ENCODE data around the gene EXOC7. TPM values are rescaled to one million over a fixed set of nuclear protein-coding genes. Genes with fewer than 3 reads are reported as not detected.

EXOC7 gene
- total and polyA plus RNA-seq, 4 donors: 25.7 to 138 (median 100) TPM

DNA sequence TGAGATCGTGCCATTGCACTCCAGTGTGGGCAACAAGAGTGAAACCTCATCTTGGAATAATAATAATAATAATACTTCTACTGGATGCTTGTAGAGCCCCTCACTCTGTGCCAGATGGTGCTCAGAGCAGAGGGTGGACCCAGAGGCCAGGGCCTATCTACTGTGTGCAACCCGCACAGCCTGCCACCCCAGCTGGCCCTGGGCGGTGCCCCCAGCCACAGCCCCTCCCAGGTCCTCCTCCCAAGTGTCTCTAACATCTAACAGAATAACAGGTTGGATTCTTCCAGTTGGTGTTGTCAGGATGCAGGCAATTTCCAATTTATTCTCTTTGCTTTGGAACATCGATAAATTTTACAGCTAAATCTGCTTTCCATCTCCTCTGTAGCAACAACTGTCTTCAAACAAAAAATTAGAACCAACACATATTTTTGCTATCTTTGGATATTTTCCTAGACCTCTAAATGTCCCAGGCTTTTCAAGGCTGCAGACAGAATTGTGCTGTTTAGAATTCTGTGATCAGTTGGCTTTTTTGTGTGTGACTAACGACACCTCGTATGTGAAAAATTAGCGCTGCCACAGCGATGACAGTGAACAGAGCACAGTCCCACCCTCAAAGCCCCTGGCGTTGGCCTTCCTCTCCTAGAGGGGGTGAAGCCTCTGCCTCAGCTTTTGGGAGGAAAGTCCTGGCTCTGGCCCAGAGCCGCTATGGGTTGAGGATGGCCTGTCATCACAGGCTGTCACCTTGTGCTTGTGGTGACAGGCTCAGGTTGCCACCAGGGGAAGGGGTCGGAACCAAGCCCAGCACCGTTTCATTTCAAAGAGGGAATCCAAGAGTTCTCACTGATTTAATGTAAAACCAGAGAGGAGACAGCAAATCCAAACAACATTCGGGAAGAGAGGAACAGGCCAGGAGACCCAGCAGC is 68.9 kb downstream of the EXOC7 start:
- 45 to 53% methylated on average over 13 of the region's 13 CpGs for WGBS, 2 donors
- H3K36me3 ChIP-seq (ENCODE audit: control insufficient read depth in 1 of 2, insufficient read depth in 2 of 2, low read length in 1 of 2): peaks cover 0 to 3% of the 10 kb centered on the region in 2 donors
- DNase-seq: no peak
- intact Hi-C loops (cut with DNase I): no loop called here
- no peaks in the 10 kb centered on the region for H3K27me3 ChIP-seq (ENCODE audit: control insufficient read depth in 1 of 2, insufficient read depth in 2 of 2, low read length in 1 of 2)
- no peak overlapping the region for H3K27ac ChIP-seq (ENCODE audit: low read depth in 1 of 2, low read length in 2 of 2)
- no peak for ATAC-seq (ENCODE audit: low FRiP score)
- no peak overlapping the region for H3K4me3 ChIP-seq (ENCODE audit: low read length in 2 of 2)
- no peaks in the 10 kb centered on the region for H3K4me1 ChIP-seq (ENCODE audit: control insufficient read depth in 1 of 2, insufficient read depth in 2 of 2, low read length in 2 of 2)
- H3K9me3 ChIP-seq (ENCODE audit: control insufficient read depth, low read length): no peaks in the 10 kb centered on the region

DNA sequence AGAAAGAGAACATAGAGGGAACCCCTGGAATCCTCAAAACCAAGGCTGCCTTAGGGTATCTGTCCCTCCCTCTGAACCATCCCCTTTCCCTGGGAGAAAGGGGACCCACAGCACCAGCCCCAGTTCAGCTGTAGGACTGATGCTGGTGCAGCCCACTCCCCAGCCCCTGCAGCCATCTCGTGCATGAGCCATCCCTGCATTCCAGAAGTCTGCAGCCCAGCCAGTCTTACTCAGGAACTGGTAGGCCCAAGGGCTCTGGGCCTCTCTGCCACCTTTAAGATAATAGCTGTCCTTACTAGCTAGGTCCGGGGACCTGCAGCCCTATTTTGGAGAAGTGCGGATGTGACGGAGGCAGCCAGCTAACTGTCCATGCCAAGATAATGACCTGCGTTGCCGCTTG is 70.4 kb downstream of the EXOC7 start:
- ATAC-seq (ENCODE audit: low FRiP score) (no peak), DNase-seq (no peak)
- Histone ChIP-seq H3K36me3 (ENCODE audit: control insufficient read depth in 1 of 2, insufficient read depth in 2 of 2, low read length in 1 of 2) (no peaks in the 10 kb centered on the region), H3K4me1 (ENCODE audit: control insufficient read depth in 1 of 2, insufficient read depth in 2 of 2, low read length in 2 of 2) (no peaks in the 10 kb centered on the region), H3K4me3 (ENCODE audit: low read length in 2 of 2) (no peak overlapping the region), H3K27me3 (ENCODE audit: control insufficient read depth in 1 of 2, insufficient read depth in 2 of 2, low read length in 1 of 2) (no peaks in the 10 kb centered on the region), H3K27ac (ENCODE audit: low read depth in 1 of 2, low read length in 2 of 2) (no peak overlapping the region), H3K9me3 (ENCODE audit: control insufficient read depth, low read length) (no peaks in the 10 kb centered on the region)
- WGBS, 2 donors: 97% methylated on average over 6 of the region's 6 CpGs
- intact Hi-C loops (cut with DNase I): no loop called here

DNA sequence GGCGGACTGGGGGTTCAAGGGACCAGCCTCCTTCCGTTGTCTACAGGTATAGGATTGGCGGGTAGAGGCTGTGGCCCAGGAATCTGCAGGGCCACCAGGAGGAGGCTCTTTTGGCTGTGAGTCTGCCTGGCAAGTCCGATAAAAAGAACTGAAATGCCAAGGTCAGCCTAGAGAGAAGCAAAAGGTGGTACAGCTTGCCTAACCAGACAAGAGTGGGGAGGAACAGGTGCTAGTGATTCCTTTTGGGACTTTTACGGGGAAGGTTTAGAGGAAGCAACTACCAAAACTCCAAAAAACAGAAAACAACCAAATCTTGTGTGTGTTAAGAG is 70.8 kb downstream of the EXOC7 start:
- no peak for ATAC-seq (ENCODE audit: low FRiP score)
- H3K4me1 ChIP-seq (ENCODE audit: control insufficient read depth in 1 of 2, insufficient read depth in 2 of 2, low read length in 2 of 2): no peaks in the 10 kb centered on the region
- no peaks in the 10 kb centered on the region for H3K27me3 ChIP-seq (ENCODE audit: control insufficient read depth in 1 of 2, insufficient read depth in 2 of 2, low read length in 1 of 2)
- H3K36me3 ChIP-seq (ENCODE audit: control insufficient read depth in 1 of 2, insufficient read depth in 2 of 2, low read length in 1 of 2): no peaks in the 10 kb centered on the region
- H3K4me3 ChIP-seq (ENCODE audit: low read length in 2 of 2): no peak overlapping the region
- no peak overlapping the region for H3K27ac ChIP-seq (ENCODE audit: low read depth in 1 of 2, low read length in 2 of 2)
- H3K9me3 ChIP-seq (ENCODE audit: control insufficient read depth, low read length): no peaks in the 10 kb centered on the region
- intact Hi-C loops (cut with DNase I): no loop called here
- 90 to 92% methylated on average over 5 of the region's 5 CpGs for WGBS, 2 donors
- DNase-seq: no peak

DNA sequence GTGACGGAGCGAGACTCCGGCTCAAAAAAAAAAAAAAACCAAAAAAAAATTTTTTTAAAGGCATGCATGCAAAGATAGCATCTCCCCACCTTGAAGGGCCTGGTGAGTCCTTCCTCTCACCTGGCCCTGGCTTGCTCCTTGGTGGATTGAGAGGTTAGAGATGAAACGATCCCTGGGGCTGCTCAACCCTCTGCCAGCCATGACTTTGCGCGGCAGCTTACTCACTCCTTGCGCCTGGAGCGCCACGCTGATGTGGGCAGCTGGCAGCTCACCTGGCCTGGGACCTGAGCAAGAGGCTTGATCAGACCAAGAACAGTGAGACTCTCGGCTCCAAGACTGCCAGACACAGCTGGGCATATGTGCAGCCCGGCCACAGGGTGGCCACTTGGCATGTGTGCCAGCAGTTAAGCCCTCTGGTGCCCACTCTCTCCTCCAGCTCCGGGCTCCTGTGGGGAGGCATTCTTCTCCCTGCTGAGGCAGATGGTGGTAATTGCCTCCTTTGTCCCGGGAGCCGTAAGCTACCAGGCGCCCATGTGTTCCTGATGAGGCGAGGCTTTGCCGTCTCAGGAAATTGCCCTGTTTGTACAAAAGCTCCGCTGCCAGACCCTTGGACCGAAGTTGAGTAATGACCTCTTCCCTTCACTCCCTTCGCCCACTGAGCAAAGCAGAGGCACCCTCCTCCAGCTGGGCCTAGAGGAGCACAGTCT is 71.4 kb downstream of the EXOC7 start:
- H3K4me1 ChIP-seq (ENCODE audit: control insufficient read depth in 1 of 2, insufficient read depth in 2 of 2, low read length in 2 of 2): no peaks in the 10 kb centered on the region
- H3K4me3 ChIP-seq (ENCODE audit: low read length in 2 of 2): no peak overlapping the region
- H3K9me3 ChIP-seq (ENCODE audit: control insufficient read depth, low read length): no peaks in the 10 kb centered on the region
- ATAC-seq (ENCODE audit: low FRiP score): no peak
- no peak overlapping the region for H3K27ac ChIP-seq (ENCODE audit: low read depth in 1 of 2, low read length in 2 of 2)
- WGBS, 2 donors: 69% methylated on average over 20 of the region's 20 CpGs
- no peaks in the 10 kb centered on the region for H3K36me3 ChIP-seq (ENCODE audit: control insufficient read depth in 1 of 2, insufficient read depth in 2 of 2, low read length in 1 of 2)
- DNase-seq: no peak
- intact Hi-C loops (cut with DNase I): no loop called here
- H3K27me3 ChIP-seq (ENCODE audit: control insufficient read depth in 1 of 2, insufficient read depth in 2 of 2, low read length in 1 of 2): no peaks in the 10 kb centered on the region

Small RNAs within 50 kb of the gene (microRNA-seq; reads per million reads assigned to microRNA genes)
- gene MIR6868: 0.99 to 1.8 reads per million in 2 donors

Other genes starting within 250 kb of the EXOC7 start
- 100 to 1,000 TPM; 104 to 122 TPM for gene WBP2, start 248.5 kb downstream of the EXOC7 start, total RNA-seq
- gene WBP2, start 248.5 kb downstream of the EXOC7 start, polyA plus RNA-seq: 100 to 1,000 TPM in 1 of 2 donors, 10 to 100 TPM in 1; 54.6 to 123 TPM
- 10 to 100 TPM; 39.8 to 88.5 TPM for gene TRIM47, start 225.2 kb downstream of the EXOC7 start, total RNA-seq
- 10 to 100 TPM; 15.7 to 47.7 TPM for gene TRIM47, start 225.2 kb downstream of the EXOC7 start, polyA plus RNA-seq
- 10 to 100 TPM; 15.1 to 26.6 TPM for gene TRIM65, start 206.8 kb downstream of the EXOC7 start, total RNA-seq
- gene TRIM65, start 206.8 kb downstream of the EXOC7 start, polyA plus RNA-seq: 10 to 100 TPM; 10.0 to 12.8 TPM
- gene MRPL38, start 198.9 kb downstream of the EXOC7 start, total RNA-seq: 10 to 100 TPM; 51.3 to 65.4 TPM
- 100 to 1,000 TPM in 1 of 2 donors, 10 to 100 TPM in 1; 25.2 to 128 TPM for gene MRPL38, start 198.9 kb downstream of the EXOC7 start, polyA plus RNA-seq
- 10 to 100 TPM in 1 of 2 donors, 1 to 10 TPM in 1; 5.5 to 12.2 TPM for gene FBF1, start 162.7 kb downstream of the EXOC7 start, total RNA-seq
- 10 to 100 TPM in 1 of 2 donors, 1 to 10 TPM in 1; 1.0 to 21.6 TPM for gene FBF1, start 162.7 kb downstream of the EXOC7 start, polyA plus RNA-seq
- gene ACOX1, start 124.6 kb downstream of the EXOC7 start, total RNA-seq: 10 to 100 TPM; 41.5 to 48.8 TPM
- gene ACOX1, start 124.6 kb downstream of the EXOC7 start, polyA plus RNA-seq: 10 to 100 TPM; 14.6 to 16.2 TPM
- gene TEN1, start 124.5 kb downstream of the EXOC7 start, total RNA-seq: 10 to 100 TPM in 1 of 2 donors, 1 to 10 TPM in 1; 8.9 to 15.1 TPM
- 10 to 100 TPM; 18.8 to 19.7 TPM for gene TEN1, start 124.5 kb downstream of the EXOC7 start, polyA plus RNA-seq
- 1 to 10 TPM; 3.5 to 7.2 TPM for gene CDK3, start 102.9 kb downstream of the EXOC7 start, total RNA-seq
- gene CDK3, start 102.9 kb downstream of the EXOC7 start, polyA plus RNA-seq: 10 to 100 TPM in 1 of 2 donors, 1 to 10 TPM in 1; 3.9 to 24.0 TPM
- gene EVPL, start 76.5 kb downstream of the EXOC7 start, total RNA-seq: under 1 TPM; 0.16 to 0.21 TPM
- gene EVPL, start 76.5 kb downstream of the EXOC7 start, polyA plus RNA-seq: 10 to 100 TPM in 1 of 2 donors, under 1 TPM in 1; 0.10 to 12.5 TPM
- 10 to 100 TPM; 57.6 to 60.9 TPM for gene SRP68, start 31.3 kb downstream of the EXOC7 start, total RNA-seq
- gene SRP68, start 31.3 kb downstream of the EXOC7 start, polyA plus RNA-seq: 10 to 100 TPM; 35.1 to 41.8 TPM
- gene GALR2, start 29.0 kb downstream of the EXOC7 start, total RNA-seq: not detected
- gene GALR2, start 29.0 kb downstream of the EXOC7 start, polyA plus RNA-seq: not detected
- gene ZACN, start 24.6 kb downstream of the EXOC7 start, total RNA-seq: not detected
- gene ZACN, start 24.6 kb downstream of the EXOC7 start, polyA plus RNA-seq: 1 to 10 TPM in 1 of 2 donors, under 1 TPM in 1; 0.75 to 3.0 TPM
- gene FOXJ1, start 37.5 kb upstream of the EXOC7 start, total RNA-seq: not detected
- not detected for gene FOXJ1, start 37.5 kb upstream of the EXOC7 start, polyA plus RNA-seq
- 1 to 10 TPM; 1.7 to 2.0 TPM for gene RNF157, start 136.7 kb upstream of the EXOC7 start, total RNA-seq
- gene RNF157, start 136.7 kb upstream of the EXOC7 start, polyA plus RNA-seq: 1 to 10 TPM in 1 of 2 donors, under 1 TPM in 1; 0.36 to 3.8 TPM
- gene UBALD2, start 161.6 kb upstream of the EXOC7 start, total RNA-seq: 10 to 100 TPM; 25.8 to 30.2 TPM
- 10 to 100 TPM; 23.2 to 27.7 TPM for gene UBALD2, start 161.6 kb upstream of the EXOC7 start, polyA plus RNA-seq
- gene QRICH2, start 204.5 kb upstream of the EXOC7 start, total RNA-seq: 1 to 10 TPM; 3.4 to 4.2 TPM
- 10 to 100 TPM in 1 of 2 donors, 1 to 10 TPM in 1; 1.4 to 12.8 TPM for gene QRICH2, start 204.5 kb upstream of the EXOC7 start, polyA plus RNA-seq

All from aorta (tissue), 5 donors.